ENCODE results near the gene NOS3. TPM values are rescaled to one million over a fixed set of nuclear protein-coding genes. Genes with fewer than 3 reads are reported as not detected.

NOS3 gene
- total and polyA plus RNA-seq, 9 of the 15 experiments (the other 6 are each of a cell fraction or from before 2014, with no cell fraction given), result 1.1 to 121 (median 23.6) TPM

DNA sequence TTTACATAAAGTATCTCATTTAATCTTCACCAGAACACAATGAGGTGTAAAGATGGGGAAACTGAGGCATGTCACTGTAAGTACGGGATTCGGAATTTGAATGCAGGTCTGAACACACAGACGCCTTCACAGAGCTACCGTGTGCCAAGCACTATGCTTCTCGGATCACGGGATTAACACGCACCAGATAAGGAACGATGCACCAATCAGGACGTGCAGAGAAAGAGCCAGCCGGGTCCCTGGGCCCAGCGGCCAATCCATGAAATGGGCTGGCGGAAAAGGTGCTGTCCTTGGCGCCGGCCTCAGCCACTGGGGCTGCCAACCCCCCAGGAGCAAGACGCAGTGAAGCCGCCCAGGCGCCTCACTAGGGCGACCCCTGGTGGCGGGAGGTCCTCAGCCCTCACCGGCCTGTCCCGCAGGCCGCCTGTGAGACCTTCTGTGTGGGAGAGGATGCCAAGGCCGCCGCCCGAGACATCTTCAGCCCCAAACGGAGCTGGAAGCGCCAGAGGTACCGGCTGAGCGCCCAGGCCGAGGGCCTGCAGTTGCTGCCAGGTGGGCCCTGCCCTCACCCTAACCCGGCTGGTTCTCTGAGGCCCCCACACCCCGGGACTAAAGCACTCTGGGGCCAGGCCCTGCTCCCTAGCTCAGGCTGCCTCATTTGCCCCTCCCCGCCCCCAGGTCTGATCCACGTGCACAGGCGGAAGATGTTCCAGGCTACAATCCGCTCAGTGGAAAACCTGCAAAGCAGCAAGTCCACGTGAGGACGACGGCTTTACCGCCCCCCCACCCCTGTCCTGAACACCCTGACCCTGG, 17.9 kb downstream of the NOS3 start (continued):
- TF ChIP-seq SRF (CRISPR knock-in tag; IDR thresholded peaks at IDR 0.05) (peak; percentile 48 to 85; a peak in 1 of 4 replicates), KAT2B (IDR thresholded peaks at IDR 0.05; ENCODE audit: low read depth, low read length) (peak; percentile 69), SP2 (IDR thresholded peaks at IDR 0.05; ENCODE audit: extremely low read depth, low read depth, low read length, poor library complexity, severe bottlenecking) (peak; percentile 88), SMC3 (conservative IDR thresholded peaks at IDR 0.05; ENCODE audit: insufficient read depth, low read depth, low read length) (peak; percentile 89), TGIF2 (CRISPR knock-in tag; IDR thresholded peaks at IDR 0.05) (no peak), MBD2 (IDR thresholded peaks at IDR 0.05; ENCODE audit: borderline replicate concordance, low read depth) (peak; percentile 70; the same call in 1 of the 2 replicates), DIDO1 (tag; IDR thresholded peaks at IDR 0.05; ENCODE audit: low read depth) (peak; percentile 82; the same call in 1 of the 2 replicates), ATF7 (IDR thresholded peaks at IDR 0.05) (peak; percentile 93), MTA1 (IDR thresholded peaks at IDR 0.05; ENCODE audit: borderline replicate concordance) (peak; percentile 87), RBM14 (IDR thresholded peaks at IDR 0.05; ENCODE audit: borderline replicate concordance, insufficient read depth, low read depth, low read length) (0 out of 2 replicates have a peak, but pooled peaks have one; percentile 86), KLF6 (CRISPR knock-in tag; IDR thresholded peaks at IDR 0.05; ENCODE audit: borderline replicate concordance) (no peak), LEF1 (IDR thresholded peaks at IDR 0.05) (peak; percentile 64; the same call in 1 of the 2 replicates), RCOR1 (IDR thresholded peaks at IDR 0.05; ENCODE audit: borderline replicate concordance in 1 of 2, low read depth in 2 of 2, low read length in 2 of 2) (peak; percentile 87 to 94), TFAM (CRISPR knock-in tag; conservative IDR thresholded peaks at IDR 0.05) (no peak), L3MBTL2 (IDR thresholded peaks at IDR 0.05) (peak; percentile 89), SNIP1 (IDR thresholded peaks at IDR 0.05; ENCODE audit: low read depth) (peak; percentile 78; the same call in 1 of the 2 replicates), ZZZ3 (IDR thresholded peaks at IDR 0.05) (no peak), FOXJ3 (CRISPR knock-in tag; IDR thresholded peaks at IDR 0.05) (no peak), NFE2 (IDR thresholded peaks at IDR 0.05; ENCODE audit: low read depth) (peak; percentile 41; the same call in 1 of the 2 replicates), FOXA3 (CRISPR knock-in tag; conservative IDR thresholded peaks at IDR 0.05 in 1 of 2, IDR thresholded peaks at IDR 0.05 in 1 of 2) (peak in 1 of 2 experiments; percentile 46; a peak in 1 of 4 replicates), ZNF766 (CRISPR knock-in tag; conservative IDR thresholded peaks at IDR 0.05) (peak; percentile 76; the same call in 1 of the 2 replicates), MCM7 (IDR thresholded peaks at IDR 0.05) (no peak)
- TF ChIP-seq, protein P1, sequence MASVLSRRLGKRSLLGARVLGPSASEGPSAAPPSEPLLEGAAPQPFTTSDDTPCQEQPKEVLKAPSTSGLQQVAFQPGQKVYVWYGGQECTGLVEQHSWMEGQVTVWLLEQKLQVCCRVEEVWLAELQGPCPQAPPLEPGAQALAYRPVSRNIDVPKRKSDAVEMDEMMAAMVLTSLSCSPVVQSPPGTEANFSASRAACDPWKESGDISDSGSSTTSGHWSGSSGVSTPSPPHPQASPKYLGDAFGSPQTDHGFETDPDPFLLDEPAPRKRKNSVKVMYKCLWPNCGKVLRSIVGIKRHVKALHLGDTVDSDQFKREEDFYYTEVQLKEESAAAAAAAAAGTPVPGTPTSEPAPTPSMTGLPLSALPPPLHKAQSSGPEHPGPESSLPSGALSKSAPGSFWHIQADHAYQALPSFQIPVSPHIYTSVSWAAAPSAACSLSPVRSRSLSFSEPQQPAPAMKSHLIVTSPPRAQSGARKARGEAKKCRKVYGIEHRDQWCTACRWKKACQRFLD (CRISPR knock-in tag; IDR thresholded peaks at IDR 0.05), result peak; percentile 10; the same call in 1 of the 2 replicates
- TF ChIP-seq, protein P2, sequence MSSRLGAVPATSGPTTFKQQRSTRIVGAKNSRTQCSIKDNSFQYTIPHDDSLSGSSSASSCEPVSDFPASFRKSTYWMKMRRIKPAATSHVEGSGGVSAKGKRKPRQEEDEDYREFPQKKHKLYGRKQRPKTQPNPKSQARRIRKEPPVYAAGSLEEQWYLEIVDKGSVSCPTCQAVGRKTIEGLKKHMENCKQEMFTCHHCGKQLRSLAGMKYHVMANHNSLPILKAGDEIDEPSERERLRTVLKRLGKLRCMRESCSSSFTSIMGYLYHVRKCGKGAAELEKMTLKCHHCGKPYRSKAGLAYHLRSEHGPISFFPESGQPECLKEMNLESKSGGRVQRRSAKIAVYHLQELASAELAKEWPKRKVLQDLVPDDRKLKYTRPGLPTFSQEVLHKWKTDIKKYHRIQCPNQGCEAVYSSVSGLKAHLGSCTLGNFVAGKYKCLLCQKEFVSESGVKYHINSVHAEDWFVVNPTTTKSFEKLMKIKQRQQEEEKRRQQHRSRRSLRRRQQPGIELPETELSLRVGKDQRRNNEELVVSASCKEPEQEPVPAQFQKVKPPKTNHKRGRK (tag; IDR thresholded peaks at IDR 0.05), result no peak

Measured in K562 (cell line).